ENCODE results near the gene RXRA.

The RXRA gene

GRCh38 chr9:134298000-134298399 lies 28.3 kb upstream of the RXRA start:
- in situ Hi-C loops (cut with HindIII; ENCODE audit: low sequenced_read_pairs): no loop called here
- H3K4me3 ChIP-seq (ENCODE audit: low read depth, low read length): no peak overlapping the region
- TF ChIP-seq, protein P1, sequence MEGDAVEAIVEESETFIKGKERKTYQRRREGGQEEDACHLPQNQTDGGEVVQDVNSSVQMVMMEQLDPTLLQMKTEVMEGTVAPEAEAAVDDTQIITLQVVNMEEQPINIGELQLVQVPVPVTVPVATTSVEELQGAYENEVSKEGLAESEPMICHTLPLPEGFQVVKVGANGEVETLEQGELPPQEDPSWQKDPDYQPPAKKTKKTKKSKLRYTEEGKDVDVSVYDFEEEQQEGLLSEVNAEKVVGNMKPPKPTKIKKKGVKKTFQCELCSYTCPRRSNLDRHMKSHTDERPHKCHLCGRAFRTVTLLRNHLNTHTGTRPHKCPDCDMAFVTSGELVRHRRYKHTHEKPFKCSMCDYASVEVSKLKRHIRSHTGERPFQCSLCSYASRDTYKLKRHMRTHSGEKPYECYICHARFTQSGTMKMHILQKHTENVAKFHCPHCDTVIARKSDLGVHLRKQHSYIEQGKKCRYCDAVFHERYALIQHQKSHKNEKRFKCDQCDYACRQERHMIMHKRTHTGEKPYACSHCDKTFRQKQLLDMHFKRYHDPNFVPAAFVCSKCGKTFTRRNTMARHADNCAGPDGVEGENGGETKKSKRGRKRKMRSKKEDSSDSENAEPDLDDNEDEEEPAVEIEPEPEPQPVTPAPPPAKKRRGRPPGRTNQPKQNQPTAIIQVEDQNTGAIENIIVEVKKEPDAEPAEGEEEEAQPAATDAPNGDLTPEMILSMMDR (IDR thresholded peaks at IDR 0.05; ENCODE audit: low read depth, low read length): no peak
- no peak for DNase-seq (ENCODE audit: low read depth, low spot score)

- TF ChIP-seq, protein P1 (IDR thresholded peaks at IDR 0.05; ENCODE audit: low read depth, low read length): no peak
- no peak overlapping the region for H3K4me3 ChIP-seq (ENCODE audit: low read depth, low read length)
- no peak for DNase-seq (ENCODE audit: low read depth, low spot score)
- in situ Hi-C loops (cut with HindIII; ENCODE audit: low sequenced_read_pairs): no loop called here
Measured at GRCh38 chr9:134299068-134299467, 27.2 kb upstream of the RXRA start.

GRCh38 chr9:134299883-134300282 lies 26.4 kb upstream of the RXRA start:
- no peak for DNase-seq (ENCODE audit: low read depth, low spot score)
- TF ChIP-seq, protein P1 (IDR thresholded peaks at IDR 0.05; ENCODE audit: low read depth, low read length): no peak
- H3K4me3 ChIP-seq (ENCODE audit: low read depth, low read length): no peak overlapping the region
- in situ Hi-C loops (cut with HindIII; ENCODE audit: low sequenced_read_pairs): no loop called here

DNA sequence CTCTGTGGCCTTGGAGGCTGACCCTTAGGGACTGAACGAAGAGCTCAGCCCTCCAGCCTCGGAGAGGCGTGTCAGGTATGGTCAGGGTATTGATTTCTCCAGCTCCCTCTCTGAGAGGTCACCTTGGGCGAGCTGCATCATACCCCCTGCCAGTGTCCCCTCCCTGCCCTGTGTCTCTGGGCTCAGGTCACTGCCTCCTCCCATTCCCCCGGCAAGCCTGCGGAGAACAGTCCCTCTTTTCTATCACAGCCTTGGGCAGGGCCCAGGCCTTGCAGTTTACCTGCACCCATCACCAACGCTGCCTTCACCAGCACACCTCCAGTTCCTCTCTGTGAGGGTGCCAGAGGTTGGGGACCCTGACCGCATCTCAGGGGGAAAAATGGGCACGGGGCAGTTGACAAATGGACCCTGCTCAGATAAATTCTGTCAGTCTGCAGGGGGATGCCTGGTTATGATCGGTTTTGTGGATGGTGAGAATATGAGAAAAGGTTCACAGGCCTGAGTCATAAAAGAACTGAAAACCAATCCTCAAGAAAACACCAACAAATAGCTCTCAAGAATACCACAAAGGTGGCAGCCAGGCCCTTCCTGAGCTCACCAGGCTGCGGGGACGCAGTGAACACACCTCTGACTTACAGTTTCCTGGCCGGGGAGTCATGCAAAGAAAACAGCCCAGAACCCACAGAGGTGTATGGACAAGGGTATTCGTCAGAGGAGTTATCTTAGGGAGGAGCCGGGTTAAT lies 24.7 kb upstream of the RXRA start:
- TF ChIP-seq, protein P1 (IDR thresholded peaks at IDR 0.05; ENCODE audit: low read depth, low read length): no peak
- no peak overlapping the region for H3K4me3 ChIP-seq (ENCODE audit: low read depth, low read length)
- in situ Hi-C loops (cut with HindIII; ENCODE audit: low sequenced_read_pairs): no loop called here
- no peak for DNase-seq (ENCODE audit: low read depth, low spot score)

- DNase-seq (ENCODE audit: low read depth, low spot score): no peak
- H3K4me3 ChIP-seq (ENCODE audit: low read depth, low read length): no peak overlapping the region
- TF ChIP-seq, protein P1 (IDR thresholded peaks at IDR 0.05; ENCODE audit: low read depth, low read length): no peak
- in situ Hi-C loops (cut with HindIII; ENCODE audit: low sequenced_read_pairs): no loop called here
Measured at GRCh38 chr9:134302130-134302817, 24.0 kb upstream of the RXRA start.

- DNase-seq (ENCODE audit: low read depth, low spot score): no peak
- no peak overlapping the region for H3K4me3 ChIP-seq (ENCODE audit: low read depth, low read length)
- in situ Hi-C loops (cut with HindIII; ENCODE audit: low sequenced_read_pairs): no loop called here
- TF ChIP-seq, protein P1 (IDR thresholded peaks at IDR 0.05; ENCODE audit: low read depth, low read length): no peak
Measured at GRCh38 chr9:134303601-134304000, 22.7 kb upstream of the RXRA start.

Data from astrocyte of the spinal cord (primary cell).